ENCODE results near the gene SELP.

- TF ChIP-seq CTCF (IDR thresholded peaks at IDR 0.05; ENCODE audit: control extremely low read depth in 1 of 3, insufficient read depth in 1 of 3, low read depth in 1 of 3, low read length in 3 of 3) (peak in 2 of 3 experiments; percentile 26 to 33; a peak in 2 of 4 replicates), CEBPB (IDR thresholded peaks at IDR 0.05; ENCODE audit: low read depth, low read length) (no peak), TAF7 (optimal IDR thresholded peaks at IDR 0.05; ENCODE audit: borderline replicate concordance, low read depth, low read length) (no peak), TBP (IDR thresholded peaks at IDR 0.05; ENCODE audit: low read depth, low read length) (no peak), SIRT6 (IDR thresholded peaks at IDR 0.05; ENCODE audit: low read length) (no peak), SP1 (IDR thresholded peaks at IDR 0.05; ENCODE audit: low read depth, low read length) (no peak), HDAC2 (IDR thresholded peaks at IDR 0.05; ENCODE audit: borderline replicate concordance in 1 of 2, low read depth in 2 of 2, low read length in 2 of 2) (no peak), RXRA (IDR thresholded peaks at IDR 0.05; ENCODE audit: insufficient read depth, low read depth, low read length) (no peak), POLR2A (IDR thresholded peaks at IDR 0.05; ENCODE audit: control extremely low read depth in 1 of 2, low read depth in 2 of 2, low read length in 2 of 2) (no peak), TAF1 (IDR thresholded peaks at IDR 0.05; ENCODE audit: low read depth, low read length) (no peak), CHD2 (IDR thresholded peaks at IDR 0.05; ENCODE audit: low read length) (no peak), RBBP5 (IDR thresholded peaks at IDR 0.05; ENCODE audit: borderline replicate concordance, low read depth, low read length) (no peak)
Measured at GRCh38 chr1:169550294-169550693, 79.6 kb downstream of the SELP start.
